ENCODE measurements around the gene GPN3.
A peak's percentile ranks its signal among the peaks of the same experiment; 100 is the strongest.
"Not testable (repeated sequence)": the region's sequence is repeated elsewhere in the genome, so short reads cannot be mapped to it uniquely, and the experiment has no call there.

The GPN3 gene

DNA sequence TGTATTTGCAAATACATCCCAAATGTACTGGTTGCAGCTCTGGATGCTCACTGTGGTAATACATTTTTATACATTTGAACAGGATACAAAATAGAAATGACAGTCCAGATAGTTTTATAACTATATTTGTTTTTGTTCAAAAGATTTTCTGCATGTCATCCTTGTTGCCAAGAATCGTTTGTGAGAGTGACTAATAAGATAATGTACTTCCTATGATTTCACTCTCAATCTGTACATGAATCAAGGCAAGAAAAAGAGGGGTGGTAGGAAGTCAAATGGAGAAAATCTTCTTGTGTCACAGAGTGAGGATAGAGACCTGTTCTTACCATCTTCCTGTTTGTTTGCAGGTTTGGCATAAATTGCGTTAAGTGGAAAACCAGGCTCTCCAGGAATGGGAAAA is 31.8 kb downstream of the GPN3 start:
- DNase-seq = no peak

DNA sequence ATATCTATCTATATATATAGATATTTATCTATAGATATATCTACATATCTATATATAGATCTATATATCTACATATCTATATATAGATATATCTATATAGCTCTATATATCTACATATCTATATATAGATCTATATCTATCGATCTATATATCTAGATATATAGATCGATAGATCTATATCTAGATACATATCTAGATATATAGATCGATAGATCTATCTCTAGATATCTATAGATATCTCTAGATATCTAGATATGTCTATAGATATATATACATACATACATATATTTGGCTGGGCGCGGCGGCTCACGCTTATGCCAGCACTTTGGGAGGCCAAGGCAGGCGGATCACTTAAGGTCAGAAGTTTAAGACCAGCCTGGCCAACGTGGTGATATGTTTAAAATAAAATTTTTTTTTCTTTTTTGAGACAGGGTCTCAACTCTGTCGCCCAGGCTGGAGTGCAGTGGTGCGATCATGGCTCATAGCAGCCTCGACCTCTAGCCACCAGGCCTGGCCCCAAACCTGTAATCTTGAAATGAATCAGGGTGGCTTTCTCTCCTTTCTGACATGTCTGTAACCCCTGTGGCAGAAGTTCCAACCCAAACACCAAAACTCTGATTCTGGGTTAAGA is 36.0 kb downstream of the GPN3 start:
- no peak for DNase-seq

DNA sequence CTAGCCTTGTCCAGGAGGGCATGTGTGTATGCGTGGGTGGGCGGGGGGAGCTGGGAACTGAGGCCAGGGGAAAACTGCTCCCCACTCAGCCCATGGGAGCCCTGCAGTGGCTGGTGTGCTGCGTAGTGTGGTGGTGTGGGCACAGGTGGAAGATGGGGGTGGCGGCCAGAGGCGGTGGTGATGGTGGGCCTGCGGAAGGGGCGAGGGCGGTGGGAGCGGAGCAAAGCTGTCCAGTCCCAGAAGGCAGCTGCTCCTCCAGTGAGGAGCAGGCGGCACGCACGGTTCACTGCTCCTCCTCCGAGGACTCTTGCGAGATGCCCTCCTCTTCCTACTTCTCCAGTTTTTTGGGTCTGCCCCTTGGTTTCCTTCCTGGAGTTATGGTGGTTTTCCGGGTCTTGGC is 38.4 kb downstream of the GPN3 start:
- DNase-seq = not testable (repeated sequence)

DNA sequence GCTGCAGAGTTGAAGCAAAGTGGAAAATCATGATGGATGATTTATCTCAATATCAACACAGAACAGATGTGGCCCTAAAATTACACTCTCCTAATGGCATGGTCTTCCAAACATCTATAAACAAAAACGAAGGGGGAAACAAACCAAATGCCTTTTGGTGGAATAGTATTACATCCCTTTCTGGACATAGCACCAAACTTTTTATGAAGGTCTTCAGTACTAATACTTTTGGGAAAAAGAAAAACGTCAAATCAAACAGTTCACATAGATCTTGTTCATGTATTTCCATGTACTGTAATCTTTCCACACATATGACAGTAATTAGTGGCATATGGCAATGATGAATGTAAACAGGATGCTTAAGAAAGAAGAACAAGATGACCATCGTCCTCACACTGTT is 41.7 kb downstream of the GPN3 start:
- DNase-seq = no peak

DNA sequence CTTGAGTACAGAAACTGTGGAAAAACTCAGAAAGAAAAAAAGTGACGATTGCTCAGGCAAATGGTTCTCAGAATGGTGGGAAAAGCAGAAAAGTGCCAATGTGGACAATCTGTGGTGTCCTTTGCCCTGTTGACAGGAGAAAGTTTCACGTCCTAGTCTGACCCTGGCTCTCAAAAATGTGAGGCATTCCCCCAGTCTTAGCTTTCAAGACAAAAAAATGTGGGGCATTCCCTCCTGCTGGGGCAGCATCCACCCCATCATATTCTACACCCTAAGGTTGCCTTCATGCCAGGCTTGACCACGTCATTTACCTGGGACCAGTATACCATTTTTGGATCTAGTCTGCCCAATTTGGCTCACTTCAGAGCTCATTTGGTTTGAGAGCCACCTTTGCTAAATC is 43.8 kb downstream of the GPN3 start:
- DNase-seq = no peak

DNA sequence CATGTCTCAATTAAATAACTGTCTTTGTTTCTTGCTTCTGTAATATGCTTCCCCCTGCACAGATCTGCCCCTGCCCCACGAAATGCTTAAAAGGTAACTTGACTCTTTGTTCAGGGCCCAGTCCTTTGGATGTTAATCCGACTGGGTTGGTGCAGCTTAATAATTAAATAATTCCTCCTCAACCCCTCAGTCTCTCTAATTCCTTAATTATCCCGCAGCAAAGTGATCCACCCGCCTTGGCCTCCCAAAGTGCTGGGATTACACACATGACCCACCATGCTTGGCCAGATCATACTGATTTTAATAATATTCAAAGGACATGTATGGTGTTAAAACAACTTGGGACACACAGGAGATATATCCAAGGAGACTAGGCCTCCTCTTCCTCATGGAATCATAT is 46.4 kb downstream of the GPN3 start:
- no peak for DNase-seq

DNA sequence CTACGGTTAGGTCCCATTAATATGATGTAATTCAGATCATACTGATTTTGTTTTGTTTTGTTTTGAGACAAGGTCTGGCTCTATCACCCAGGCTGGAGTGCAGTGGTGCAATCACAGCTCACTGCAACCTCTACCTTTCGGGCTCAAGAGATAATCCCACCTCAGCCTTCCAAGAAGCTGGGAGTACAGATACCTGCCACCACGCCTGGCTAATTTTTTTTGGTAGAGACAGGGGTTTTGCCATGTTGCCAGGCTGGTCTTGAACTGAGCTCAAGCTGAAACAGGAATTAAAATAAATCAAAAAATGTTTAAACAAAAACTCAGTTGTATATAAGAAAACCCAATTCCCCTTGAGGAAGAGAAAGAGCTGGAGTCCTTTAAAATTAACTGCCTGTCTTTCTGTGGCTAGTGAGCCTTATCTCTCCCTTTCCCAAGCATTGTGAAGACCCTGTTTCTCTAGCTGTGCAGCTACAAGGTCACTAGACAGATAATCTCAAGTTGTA is 46.8 kb downstream of the GPN3 start:
- DNase-seq = no peak

DNA sequence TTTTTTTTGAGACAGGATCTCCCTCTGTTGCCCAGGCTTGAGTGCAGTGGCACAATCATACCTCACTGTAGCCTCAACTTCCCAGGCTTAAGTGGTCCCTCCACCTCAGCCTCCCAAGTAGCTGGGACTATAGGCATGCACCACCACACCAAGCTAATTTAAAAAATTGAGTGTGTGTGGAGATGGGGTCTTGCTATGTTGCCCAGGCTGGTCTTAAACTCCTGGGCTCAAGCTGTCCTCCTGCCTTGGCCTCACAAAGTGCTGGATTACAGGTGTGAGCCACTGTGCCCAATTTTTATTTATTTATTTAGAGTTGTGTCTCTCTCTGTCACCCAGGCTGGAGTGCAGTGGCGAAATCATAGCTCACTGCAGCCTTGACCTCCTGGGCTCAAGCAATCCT is 47.4 kb downstream of the GPN3 start:
- DNase-seq = not testable (repeated sequence)

DNA sequence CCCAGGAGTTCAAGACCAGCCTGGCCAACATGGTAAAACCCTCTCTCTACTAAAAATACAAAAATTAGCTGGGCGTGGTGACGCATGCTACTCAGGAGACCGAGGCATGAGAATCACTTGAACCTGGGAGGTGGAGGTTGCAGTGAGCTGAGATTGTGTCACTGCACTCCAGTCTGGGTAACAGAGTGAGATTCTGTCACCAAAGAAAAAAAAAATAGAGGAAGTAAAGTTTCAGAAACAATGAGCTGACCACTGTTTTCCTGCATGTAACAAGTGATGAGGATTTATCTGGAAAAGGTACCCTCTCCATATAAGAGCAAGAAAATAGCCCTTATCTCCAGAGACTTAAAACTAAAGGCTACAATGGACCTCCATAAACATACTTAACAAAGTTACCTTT is 50.9 kb downstream of the GPN3 start:
- not testable (repeated sequence) for DNase-seq

DNA sequence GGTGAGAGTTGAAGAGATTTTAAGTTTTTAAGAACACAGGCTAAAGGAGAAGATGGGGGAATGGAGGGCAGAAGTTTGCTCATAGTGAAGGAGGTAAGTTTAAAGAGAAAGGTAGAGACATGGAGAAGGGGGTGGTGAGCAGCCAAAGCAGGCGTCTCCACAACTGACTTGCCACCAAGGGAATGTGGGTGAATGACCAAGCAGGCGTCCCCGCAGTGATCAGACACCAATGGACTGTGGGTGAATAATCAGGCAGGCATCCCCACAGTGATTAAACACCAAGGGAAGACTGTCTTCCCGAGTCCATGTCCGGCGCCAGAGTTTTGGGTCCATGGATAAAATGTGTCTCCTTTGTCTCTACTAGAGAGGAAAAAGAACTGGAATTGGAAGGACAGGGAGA is 58.0 kb downstream of the GPN3 start:
- not testable (repeated sequence) for DNase-seq

DNA sequence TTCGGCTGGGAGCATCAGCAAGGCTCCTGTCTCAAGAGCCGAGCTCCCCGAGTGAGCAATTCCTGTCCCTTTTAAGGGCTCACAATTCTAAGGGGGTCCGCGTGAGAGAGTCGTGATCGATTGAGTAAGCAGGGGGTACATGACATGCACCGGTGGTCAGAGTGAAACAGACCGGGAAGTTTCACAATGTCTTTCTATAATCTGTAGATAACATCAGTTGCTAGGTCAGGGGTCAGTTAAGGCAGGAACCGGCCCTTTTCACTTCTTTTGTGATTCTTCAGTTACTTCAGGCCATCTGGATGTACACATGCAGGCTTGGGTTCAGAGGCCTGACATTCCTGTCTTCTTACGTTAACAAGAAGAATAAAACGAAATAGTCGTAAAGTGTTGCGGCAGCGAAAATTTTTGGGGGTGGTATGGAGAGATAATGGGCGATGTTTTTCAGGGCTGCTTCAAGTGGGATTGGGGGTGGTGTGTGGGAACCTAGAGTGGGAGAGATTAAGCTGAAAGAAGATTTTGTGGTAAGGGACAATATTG is 62.9 kb downstream of the GPN3 start:
- DNase-seq = not testable (repeated sequence)

DNA sequence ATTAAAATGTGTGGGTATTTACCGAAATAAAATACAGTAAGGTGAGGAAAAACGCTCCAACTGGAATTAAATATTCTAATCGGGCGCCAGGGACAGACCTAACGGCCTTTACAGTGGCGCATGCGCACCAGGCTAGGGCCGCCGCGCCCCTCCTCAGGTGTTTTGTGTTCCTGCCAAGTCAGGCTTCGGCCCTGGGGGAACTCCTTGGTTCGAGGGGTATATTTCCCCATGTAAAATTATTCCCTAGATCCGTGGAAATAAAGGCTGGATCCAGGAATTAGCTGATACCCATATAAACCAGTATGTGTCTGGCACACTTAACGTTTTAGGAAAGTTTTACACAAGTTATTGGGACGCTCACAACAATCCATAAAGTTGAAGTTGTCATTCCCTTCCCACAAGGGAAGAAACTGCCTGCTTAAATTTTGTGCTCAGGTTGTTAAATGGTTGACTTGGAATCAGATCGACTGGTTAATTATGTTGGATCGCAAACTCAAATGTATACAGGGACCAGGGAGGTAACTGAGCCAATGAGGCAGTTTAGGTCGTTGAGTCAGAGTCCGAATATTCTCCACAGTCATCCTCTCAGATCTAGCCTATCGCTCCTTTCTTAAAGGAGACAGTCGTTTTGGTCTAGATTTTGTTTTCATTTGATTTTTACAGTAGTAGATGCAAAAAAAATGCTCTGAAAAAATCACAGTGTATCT is 63.9 kb downstream of the GPN3 start:
- peak; percentile 78 for DNase-seq

DNA sequence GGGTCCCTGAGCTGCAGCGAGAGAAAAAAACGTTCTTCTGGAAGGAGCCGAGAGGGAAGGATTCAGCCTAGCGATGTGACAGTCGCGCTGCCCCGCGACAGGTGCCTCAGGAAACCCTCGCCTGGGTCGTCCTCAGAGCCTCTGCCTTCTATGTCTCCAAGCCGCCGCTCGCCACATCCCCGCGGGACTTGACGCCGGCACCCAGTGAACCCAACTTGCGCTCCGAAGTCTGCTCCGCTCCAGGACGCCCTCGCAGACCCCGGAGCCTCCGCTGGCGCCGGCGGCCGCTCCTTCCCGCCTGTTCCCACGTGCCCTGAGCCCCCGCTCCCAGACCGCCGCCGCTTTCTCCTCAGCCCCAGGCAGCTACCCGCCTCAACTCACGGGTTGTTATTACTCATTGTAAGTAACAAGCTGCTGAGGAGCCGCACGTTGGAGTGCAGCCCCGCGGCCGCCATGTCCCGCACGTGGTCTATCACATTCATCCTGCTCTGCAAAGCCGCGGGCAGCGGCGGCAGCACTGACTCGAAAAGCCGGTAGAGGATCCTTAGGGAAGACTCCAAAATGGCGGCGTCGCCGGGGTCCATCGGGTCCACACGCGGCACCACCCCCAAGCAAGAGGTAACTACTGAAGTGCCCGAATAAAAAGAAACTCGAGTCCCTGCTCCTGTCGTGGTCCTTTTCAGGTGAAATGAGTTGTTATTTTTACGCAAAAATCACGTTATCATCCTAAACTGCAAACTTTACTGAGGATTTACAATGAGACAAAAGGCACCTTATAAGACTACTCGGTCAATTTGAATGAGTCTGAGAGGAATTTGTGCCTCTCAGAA is 64.7 kb downstream of the GPN3 start, which contains the start of gene ANAPC7:
Gene ANAPC7 (minus strand): TSS at position 563 of the 830 bp plus-strand sequence. CDS start 81 bp downstream, at position 482.
- DNase-seq = peak; percentile 88
